Stimulated activated CD8-positive, alpha-beta memory T cell treated with anti-CD3 and anti-CD28 coated beads, Interleukin-15, amount 100 ng/mL, for 1 hour (primary cell): ENCODE data around the gene ANGPTL2.
"Not testable (repeated sequence)": the region's sequence is repeated elsewhere in the genome, so short reads cannot be mapped to it uniquely, and the experiment has no call there.

Source experiments
- DNase-seq: peaks from one replicate; pipeline ENCODE4 v3.0.0-alpha.2; 2020; ENCODE audit warnings: low read depth

ANGPTL2 gene

DNA sequence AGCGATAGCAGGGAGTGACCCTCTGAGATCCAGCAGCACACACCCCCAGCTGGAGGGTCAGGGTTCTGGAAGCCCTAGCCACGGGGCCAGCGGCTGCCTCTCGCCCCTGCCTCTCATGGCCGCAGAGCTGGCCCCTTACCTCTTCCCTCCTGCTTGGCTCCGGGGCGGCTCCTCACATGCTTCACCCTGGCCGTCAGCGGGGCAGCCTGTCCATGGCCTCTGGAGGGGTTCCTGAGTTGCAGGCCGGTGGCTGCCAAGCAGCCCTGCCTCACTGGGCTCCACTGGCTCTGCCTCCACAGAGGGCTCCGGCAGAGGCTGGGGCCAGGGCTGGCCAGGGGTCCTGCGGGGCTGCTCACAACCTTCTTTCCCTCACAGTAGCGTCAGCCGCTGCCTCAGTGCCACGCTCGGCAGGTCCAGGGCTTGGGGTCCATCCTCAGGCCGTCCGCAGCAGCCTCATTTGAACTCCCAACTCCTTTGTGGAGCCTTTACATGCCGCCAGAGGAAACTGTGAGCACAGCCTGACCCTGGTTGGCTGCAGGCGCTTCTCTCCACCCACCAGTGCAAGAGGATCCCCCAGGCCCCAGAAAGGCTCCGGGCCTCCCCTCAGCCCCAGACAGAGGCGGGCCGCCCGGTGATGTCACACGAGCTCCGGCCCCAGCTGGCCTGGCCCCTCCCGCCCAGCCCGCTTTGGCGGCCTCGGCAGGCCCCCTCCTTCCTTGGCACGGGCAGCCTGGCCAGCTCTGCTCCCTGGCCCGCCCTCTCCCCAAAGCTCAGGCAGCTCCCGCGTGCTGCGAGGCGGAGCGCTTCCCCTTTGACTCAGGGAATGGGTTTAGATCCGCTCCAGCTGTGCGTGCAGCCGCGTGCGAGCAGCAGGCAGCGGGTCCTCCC lies at the start of gene ANGPTL2:
Gene ANGPTL2, minus strand, starts transcription at position 460 of the 888 bp plus-strand sequence. CDS start 13,904 bp downstream, outside the sequence.
- no peak for DNase-seq

DNA sequence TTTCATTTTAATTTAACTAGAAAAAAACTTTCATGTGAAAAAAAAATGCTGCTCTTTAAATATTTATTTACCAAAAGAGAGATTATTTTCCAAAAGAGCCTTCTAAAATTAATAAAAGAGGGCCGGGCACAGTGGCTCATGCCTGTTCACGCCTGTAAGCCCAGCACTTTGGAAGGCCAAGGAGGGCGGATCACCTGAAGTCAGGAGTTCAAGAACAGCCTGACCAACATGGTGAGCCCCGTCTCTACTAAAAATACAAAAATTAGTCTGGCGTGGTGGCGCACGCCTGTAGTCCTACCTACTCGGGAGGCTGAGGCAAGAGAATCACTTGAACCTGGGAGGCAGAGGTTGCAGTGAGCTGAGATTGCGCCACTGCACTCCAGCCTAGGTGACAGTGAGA lies 48.9 kb upstream of the ANGPTL2 start:
- DNase-seq: not testable (repeated sequence)

GRCh38 chr9:127170652-127171051 lies 48.2 kb upstream of the ANGPTL2 start:
- no peak for DNase-seq

DNA sequence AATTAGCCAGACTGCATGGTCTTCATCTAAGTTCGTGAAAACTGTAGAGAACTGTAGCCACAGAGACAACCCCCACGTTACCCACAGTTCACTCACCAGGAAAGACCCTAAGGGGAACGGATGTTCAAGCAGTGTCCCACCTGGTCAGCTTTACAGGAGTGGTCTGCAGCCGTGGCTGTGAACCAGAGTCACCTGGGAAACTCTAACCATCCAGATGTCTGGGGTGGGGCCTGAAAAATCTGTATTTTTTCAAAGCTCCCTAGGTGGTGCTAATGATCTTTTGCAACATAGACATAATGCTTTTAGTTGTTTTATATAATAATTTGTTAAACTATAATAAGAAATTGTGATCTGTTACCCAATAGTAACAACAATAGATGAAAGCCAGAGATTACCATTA lies 47.7 kb upstream of the ANGPTL2 start:
- DNase-seq: no peak

DNA sequence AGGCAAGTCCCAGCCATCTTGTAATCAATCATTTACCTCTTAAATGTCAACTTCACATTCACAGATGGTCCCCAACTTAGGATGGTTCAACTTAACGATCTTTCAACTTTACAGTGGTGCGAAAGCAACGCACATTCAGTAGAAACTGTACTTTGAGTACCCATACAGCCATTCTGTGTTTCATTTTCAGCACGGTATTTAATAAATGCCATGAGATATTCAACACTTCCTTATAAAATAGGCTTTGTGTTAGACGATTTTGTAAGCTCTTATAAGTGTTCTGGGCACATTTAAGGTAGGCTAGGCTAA lies 47.1 kb upstream of the ANGPTL2 start:
- DNase-seq: no peak

GRCh38 chr9:127168756-127169574 lies 46.5 kb upstream of the ANGPTL2 start:
- DNase-seq: no peak

- no peak for DNase-seq
Measured at GRCh38 chr9:127167560-127168326, 45.3 kb upstream of the ANGPTL2 start.

- no peak for DNase-seq
Measured at GRCh38 chr9:127166651-127167524, 44.5 kb upstream of the ANGPTL2 start.

DNA sequence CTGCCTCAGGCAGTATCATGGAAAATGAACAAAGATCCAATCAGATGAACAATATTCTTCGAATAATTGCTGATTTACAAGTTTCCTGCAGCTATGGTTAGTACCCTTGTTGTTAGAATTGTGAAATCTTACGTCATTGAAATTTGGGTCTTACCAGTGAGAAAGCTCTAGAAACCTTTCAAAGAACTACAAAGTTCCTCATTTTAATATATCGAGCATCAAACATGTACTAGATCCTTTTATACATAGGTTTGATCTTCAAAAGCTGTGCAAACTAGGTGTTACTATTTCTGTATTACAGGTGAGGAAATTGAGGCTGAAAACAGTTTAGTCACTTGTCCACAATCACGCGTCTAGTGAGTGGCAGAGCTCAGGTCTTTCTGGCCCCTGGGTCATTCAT lies 43.7 kb upstream of the ANGPTL2 start:
- no peak for DNase-seq

GRCh38 chr9:127165116-127165515 lies 42.7 kb upstream of the ANGPTL2 start:
- DNase-seq: no peak

DNA sequence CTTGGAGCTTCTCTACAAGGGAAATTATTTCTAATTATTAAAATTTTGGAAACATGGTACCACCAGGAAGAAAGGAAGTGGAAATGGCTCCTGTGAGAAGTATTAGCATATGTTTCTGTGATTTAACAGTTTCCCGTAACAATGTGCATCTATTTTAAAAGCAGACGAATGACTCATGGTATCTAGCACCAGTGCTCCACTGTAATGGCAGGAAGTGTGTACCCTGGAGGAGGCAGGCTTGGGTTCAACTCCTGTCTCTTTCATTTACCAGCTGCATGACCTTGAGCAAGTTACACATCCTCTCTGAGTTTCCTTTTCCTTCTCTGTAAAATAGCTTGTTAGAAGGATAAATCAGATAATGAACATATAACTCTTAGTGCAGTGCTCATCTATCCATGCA lies 41.0 kb upstream of the ANGPTL2 start:
- no peak for DNase-seq

DNA sequence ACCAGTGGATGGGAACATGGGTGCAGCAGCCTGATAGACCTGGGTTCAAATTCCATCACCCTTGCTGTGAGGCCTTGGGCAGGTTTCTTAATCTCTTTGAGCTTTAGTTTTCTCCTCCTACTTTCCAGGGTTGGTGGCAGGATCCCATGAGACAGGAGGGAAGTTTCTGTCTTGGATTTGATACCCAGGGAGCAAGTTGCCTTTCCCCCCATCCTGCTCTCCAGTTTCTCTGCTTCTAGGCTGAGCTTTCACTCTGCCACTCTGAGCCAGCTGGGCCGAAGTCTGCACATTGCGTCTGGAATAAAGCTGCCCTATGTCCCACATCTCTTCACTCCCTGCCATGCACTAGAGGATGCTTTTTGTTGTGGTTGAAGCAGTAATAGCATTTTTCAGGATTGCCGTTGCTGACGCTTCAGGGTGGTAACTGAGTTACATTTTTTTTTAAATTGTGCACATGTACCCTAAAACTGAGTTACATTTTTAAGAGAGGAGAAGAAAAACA lies 40.5 kb upstream of the ANGPTL2 start:
- DNase-seq: no peak

GRCh38 chr9:127162046-127162863 lies 39.8 kb upstream of the ANGPTL2 start:
- DNase-seq: no peak

DNA sequence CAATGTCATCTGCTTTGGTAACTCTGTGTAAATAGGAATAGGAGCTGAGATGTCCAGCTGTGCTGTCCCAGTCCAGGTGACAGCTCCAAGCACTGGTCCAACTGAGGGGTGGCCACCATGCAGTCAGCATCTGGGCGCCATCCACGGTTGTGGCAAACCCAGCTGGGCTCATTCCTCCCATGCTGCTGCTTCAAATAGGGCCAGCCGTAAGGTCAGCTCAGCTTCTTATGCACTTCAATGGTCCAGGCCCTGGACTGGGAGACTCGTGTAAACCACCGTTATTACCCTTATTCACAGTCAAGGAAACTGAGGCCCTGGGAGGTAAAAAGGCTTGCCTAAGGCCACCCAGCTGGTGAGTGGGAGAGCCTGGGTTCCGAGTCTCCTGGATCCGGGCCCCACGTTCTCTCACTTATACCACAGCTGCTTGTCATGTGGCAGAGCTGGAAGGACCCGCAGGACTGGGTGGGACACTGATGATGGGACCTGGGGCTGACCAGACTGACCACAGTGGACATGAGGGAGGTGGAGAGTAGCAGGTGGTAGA lies 38.7 kb upstream of the ANGPTL2 start:
- DNase-seq: no peak

- no peak for DNase-seq
Measured at GRCh38 chr9:127159949-127160610, 37.6 kb upstream of the ANGPTL2 start.

GRCh38 chr9:127159325-127159801 lies 36.9 kb upstream of the ANGPTL2 start:
- DNase-seq: no peak

DNA sequence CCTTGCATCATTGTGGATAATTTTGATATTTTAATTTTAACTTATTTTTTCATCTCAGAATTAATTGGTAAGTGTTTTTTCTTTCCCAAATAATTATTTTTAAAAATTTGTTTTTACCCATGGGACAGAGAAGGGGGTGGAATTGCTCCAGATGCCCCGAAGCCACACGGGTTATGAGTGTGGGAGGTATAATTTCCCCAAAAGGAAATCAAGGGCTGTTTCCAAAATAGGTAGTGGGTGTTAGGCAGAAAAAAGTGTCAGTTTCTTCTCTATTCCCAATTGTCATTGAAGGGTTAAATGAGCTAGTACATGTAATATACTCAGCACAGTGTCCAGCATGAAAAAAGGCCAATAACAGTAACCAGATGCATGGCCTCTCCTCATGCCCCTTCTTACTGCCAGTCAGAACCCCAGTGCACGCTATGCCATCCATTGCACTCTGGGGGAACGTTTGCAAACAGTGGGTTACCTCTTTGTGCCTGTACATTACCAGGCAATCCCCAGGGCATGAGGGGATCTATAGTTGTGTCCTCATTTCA lies 36.4 kb upstream of the ANGPTL2 start:
- no peak for DNase-seq

GRCh38 chr9:127155314-127155960 lies 33.0 kb upstream of the ANGPTL2 start:
- no peak for DNase-seq
